GM12892 (cell line): ENCODE data around the gene LCN15.

Source experiments
- POLR2A ChIP-seq: IDR thresholded peaks from 2 replicates; pipeline ENCODE4 v1.6.1; 2011; ENCODE audit warnings: low read depth, low read length, control low read depth
- POLR2AphosphoS5 ChIP-seq: IDR thresholded peaks from 2 replicates; pipeline ENCODE4 v1.6.1; 2011; ENCODE audit warnings: low read depth, low read length, control low read depth

- TF ChIP-seq POLR2A (no peak), POLR2AphosphoS5 (no peak)
These were observed at the start of gene LCN15 for GRCh38 chr9:136764301-136764891.
